B cell (primary cell): Measurements from ENCODE around the gene LRFN5. TPM values are rescaled to one million over a fixed set of nuclear protein-coding genes. Genes with fewer than 3 reads are reported as not detected.

Experiments
- ATAC-seq: fragments of 200-7000 bp; cut with Tn5 transposase; one replicate; pipeline ENCODE4 v1.10.0; 2021; ENCODE audit warnings: low read depth, mild to moderate bottlenecking, moderate number of reproducible peaks, moderate library complexity
- CTCF ChIA-PET: fragments of 350-600 bp; sonication (Branson Sonifier 250); formaldehyde crosslinking; loops from one replicate; lab custom pipeline; 2021; ENCODE audit warnings: antibody characterized with exemption, inconsistent platforms; lab: Charles Lee
- POLR2A ChIA-PET: fragments of 350-600 bp; sonication (Branson Sonifier 250); formaldehyde crosslinking; loops from one replicate; lab custom pipeline; 2021; ENCODE audit warnings: antibody characterized with exemption; lab: Charles Lee
- DNase-seq: peaks from one replicate; pipeline ENCODE4 v3.0.0; 2013
- H2AFZ ChIP-seq: 2 replicates; pipeline ENCODE4 v1.6.1; 2012; ENCODE audit warnings: mild to moderate bottlenecking, low read depth, low read length; ENCODE audit not compliant: insufficient read depth, poor library complexity, severe bottlenecking
- H3K27ac ChIP-seq, 2 donors: 1 replicate in 1 of 2; 2 replicates in 1 of 2; pipeline ENCODE4 v1.5.1; 2012 to 2013; ENCODE audit warnings: low read length in 2 of 2, mild to moderate bottlenecking in 2 of 2, moderate library complexity in 1 of 2
- H3K27me3 ChIP-seq, 4 experiments: fragments of 200-600 bp in 1 of 4; sonication (generic) in 1 of 4; replicated peaks in 1 of 4; 1 replicate in 2 of 4; 2 replicates in 2 of 4; pipeline versions ENCODE4 v1.6.1 to v1.7.0; 2013 to 2016; ENCODE audit warnings: low read length in 3 of 4, mild to moderate bottlenecking in 2 of 4, mixed read lengths in 1 of 4, moderate library complexity in 1 of 4; ENCODE audit not compliant: insufficient read depth in 4 of 4, control insufficient read depth in 3 of 4; ENCODE audit errors: control extremely low read depth in 1 of 4
- H3K36me3 ChIP-seq, 2 experiments: replicated peaks in 1 of 2; 1 replicate in 1 of 2; 2 replicates in 1 of 2; pipeline versions ENCODE4 v1.6.1 to v1.7.1; 2013; ENCODE audit warnings: low read length in 1 of 2; ENCODE audit not compliant: insufficient read depth in 2 of 2, control insufficient read depth in 1 of 2; ENCODE audit errors: control extremely low read depth in 1 of 2, extremely low read depth in 1 of 2
- H3K4me1 ChIP-seq, 2 donors: fragments of 200-600 bp in 1 of 2; sonication (generic) in 1 of 2; 1 replicate in 1 of 2; 2 replicates in 1 of 2; pipeline versions ENCODE4 v1.5.1 to v1.6.1; 2013 to 2017; ENCODE audit warnings: low read length in 2 of 2; ENCODE audit not compliant: control insufficient read depth in 2 of 2, insufficient read depth in 2 of 2
- H3K4me2 ChIP-seq: replicated peaks from 2 replicates; pipeline ENCODE3; 2012; ENCODE audit warnings: mild to moderate bottlenecking, low read depth, low read length; ENCODE audit not compliant: poor library complexity, severe bottlenecking
- H3K4me3 ChIP-seq, 5 experiments: fragments of 200-600 bp in 1 of 5; sonication (generic) in 1 of 5; 1 replicate in 3 of 5; 2 replicates in 2 of 5; pipeline versions ENCODE4 v1.5.1 to v1.7.0; 2011 to 2016; ENCODE audit warnings: low read length in 4 of 5, mild to moderate bottlenecking in 4 of 5, low read depth in 2 of 5, control low read depth in 1 of 5, moderate library complexity in 1 of 5; ENCODE audit not compliant: insufficient read depth in 1 of 5; ENCODE audit errors: control extremely low read depth in 1 of 5, extremely low read depth in 1 of 5
- H3K79me2 ChIP-seq: fragments of 200-600 bp; sonication (generic); one replicate; pipeline ENCODE4 v1.6.0; 2016; ENCODE audit warnings: low read length; ENCODE audit not compliant: control insufficient read depth, insufficient read depth
- H3K9ac ChIP-seq: fragments of 200-600 bp; sonication (generic); 2 replicates; pipeline ENCODE4 v1.6.1; 2017; ENCODE audit warnings: mild to moderate bottlenecking, low read length, moderate library complexity
- H3K9me3 ChIP-seq, 3 donors: one replicate each; pipeline versions ENCODE4 v1.6.1 to v1.7.1; 2013; ENCODE audit warnings: low read length in 2 of 3; ENCODE audit not compliant: control insufficient read depth in 2 of 3, insufficient read depth in 1 of 3; ENCODE audit errors: control extremely low read depth in 1 of 3
- H4K20me1 ChIP-seq: 2 replicates; pipeline ENCODE4 v1.6.0; 2012; ENCODE audit warnings: mild to moderate bottlenecking, low read length; ENCODE audit not compliant: insufficient read depth, control insufficient read depth, poor library complexity, severe bottlenecking
- H3K27ac Mint-ChIP-seq: one replicate; pipeline ENCODE4 v1.8.0; 2021; ENCODE audit warnings: mixed read lengths
- H3K27me3 Mint-ChIP-seq: one replicate; pipeline ENCODE4 v1.8.0; 2021; ENCODE audit warnings: mixed read lengths
- H3K4me1 Mint-ChIP-seq: one replicate; pipeline ENCODE4 v1.8.0; 2021; ENCODE audit warnings: mixed read lengths
- H3K4me3 Mint-ChIP-seq: one replicate; pipeline ENCODE4 v1.8.0; 2021; ENCODE audit warnings: mixed read lengths
- H3K9me3 Mint-ChIP-seq: one replicate; pipeline ENCODE4 v1.8.0; 2022; ENCODE audit warnings: mixed read lengths; ENCODE audit not compliant: insufficient read depth
- EZH2 ChIP-seq: IDR thresholded peaks from 2 replicates; pipeline ENCODE4 v1.6.1; 2012; ENCODE audit warnings: borderline replicate concordance, low read depth, mild to moderate bottlenecking, moderate library complexity, low read length; ENCODE audit not compliant: insufficient read depth, poor library complexity, severe bottlenecking
- WGBS: methylation state at CpG from one replicate; pipeline ENCODE4 v1.1.5; 2013; ENCODE audit warnings: missing lambda C conversion rate; ENCODE audit not compliant: insufficient coverage; 5-methylcytosine and 5-hydroxymethylcytosine counted together
- intact Hi-C: fragments of 100-400 bp; cut with micrococcal nuclease; formaldehyde crosslinking; loops from one replicate; pipeline ENCODE4 v1.10.0; 2022
- polyA plus RNA-seq: library from polyadenylated mRNA; depleted of rRNA; stranded (reverse); fragments of >200 nt; gene quantifications from 2 replicates; pipeline ENCODE4 v1.2.3, GENCODE V29; 2012
- total RNA-seq, 2 donors: library from RNA; stranded (reverse); fragments of 120-200 nt in 1 of 2; gene quantifications; 1 replicate in 1 of 2; 2 replicates in 1 of 2; pipeline versions ENCODE4 v1.2.3 to v1.2.4, GENCODE V29; 2013 to 2022
- TF ChIP-seq, protein P1 (sequence below): fragments of 200-600 bp; IDR thresholded peaks from one replicate; pipeline ENCODE4 v1.8.0; 2022; ENCODE audit warnings: antibody characterized with exemption, mild to moderate bottlenecking

Gene LRFN5
- total and polyA plus RNA-seq, 2 donors (not counting 1 experiment from before 2014, with no cell fraction given) = 0.30 TPM; not detected in 1

DNA sequence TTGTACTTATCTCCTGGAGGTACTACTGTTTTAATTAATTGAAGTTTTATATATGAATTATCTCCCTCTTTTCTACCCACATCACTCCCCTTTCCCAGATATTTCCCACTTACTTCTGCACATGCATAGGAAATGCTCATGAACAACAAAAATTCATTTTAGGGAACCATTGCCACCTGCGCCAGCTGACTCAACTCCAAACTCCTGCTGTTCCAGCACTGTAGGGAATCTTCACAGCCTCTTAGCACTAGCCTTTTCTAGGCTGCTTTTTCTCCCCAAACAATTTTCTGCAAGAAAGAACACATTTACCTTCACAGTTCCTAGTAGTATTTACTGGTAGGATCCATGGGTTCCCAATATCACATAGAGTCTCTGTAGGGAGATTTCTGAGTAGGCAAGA is 268.4 kb downstream of the LRFN5 start:
- no peaks in the 10 kb centered on the region for H3K27me3 Mint-ChIP-seq
- H3K9ac ChIP-seq = no peak overlapping the region
- WGBS = 100% methylated on average over 1 of the region's 1 CpG
- no peak for TF ChIP-seq EZH2
- TF ChIP-seq, protein P1, sequence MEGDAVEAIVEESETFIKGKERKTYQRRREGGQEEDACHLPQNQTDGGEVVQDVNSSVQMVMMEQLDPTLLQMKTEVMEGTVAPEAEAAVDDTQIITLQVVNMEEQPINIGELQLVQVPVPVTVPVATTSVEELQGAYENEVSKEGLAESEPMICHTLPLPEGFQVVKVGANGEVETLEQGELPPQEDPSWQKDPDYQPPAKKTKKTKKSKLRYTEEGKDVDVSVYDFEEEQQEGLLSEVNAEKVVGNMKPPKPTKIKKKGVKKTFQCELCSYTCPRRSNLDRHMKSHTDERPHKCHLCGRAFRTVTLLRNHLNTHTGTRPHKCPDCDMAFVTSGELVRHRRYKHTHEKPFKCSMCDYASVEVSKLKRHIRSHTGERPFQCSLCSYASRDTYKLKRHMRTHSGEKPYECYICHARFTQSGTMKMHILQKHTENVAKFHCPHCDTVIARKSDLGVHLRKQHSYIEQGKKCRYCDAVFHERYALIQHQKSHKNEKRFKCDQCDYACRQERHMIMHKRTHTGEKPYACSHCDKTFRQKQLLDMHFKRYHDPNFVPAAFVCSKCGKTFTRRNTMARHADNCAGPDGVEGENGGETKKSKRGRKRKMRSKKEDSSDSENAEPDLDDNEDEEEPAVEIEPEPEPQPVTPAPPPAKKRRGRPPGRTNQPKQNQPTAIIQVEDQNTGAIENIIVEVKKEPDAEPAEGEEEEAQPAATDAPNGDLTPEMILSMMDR = no peak
- no peaks in the 10 kb centered on the region for H3K4me1 ChIP-seq
- no peaks in the 10 kb centered on the region for H3K9me3 Mint-ChIP-seq
- ChIA-PET CTCF (no interaction called here), POLR2A (no interaction called here)
- H3K27me3 ChIP-seq = no peaks in the 10 kb centered on the region
- H3K27ac Mint-ChIP-seq = no peak overlapping the region
- H3K4me2 ChIP-seq = no peak overlapping the region
- ATAC-seq = no peak
- intact Hi-C loops = no loop called here
- H3K4me3 Mint-ChIP-seq = no peak overlapping the region
- H4K20me1 ChIP-seq = no peaks in the 10 kb centered on the region
- no peak overlapping the region for H3K4me3 ChIP-seq
- H2AFZ ChIP-seq = no peak overlapping the region
- H3K4me1 Mint-ChIP-seq = no peaks in the 10 kb centered on the region
- H3K9me3 ChIP-seq = no peaks in the 10 kb centered on the region
- no peaks in the 10 kb centered on the region for H3K79me2 ChIP-seq
- H3K27ac ChIP-seq = no peak overlapping the region
- no peaks in the 10 kb centered on the region for H3K36me3 ChIP-seq
- no peak for DNase-seq

DNA sequence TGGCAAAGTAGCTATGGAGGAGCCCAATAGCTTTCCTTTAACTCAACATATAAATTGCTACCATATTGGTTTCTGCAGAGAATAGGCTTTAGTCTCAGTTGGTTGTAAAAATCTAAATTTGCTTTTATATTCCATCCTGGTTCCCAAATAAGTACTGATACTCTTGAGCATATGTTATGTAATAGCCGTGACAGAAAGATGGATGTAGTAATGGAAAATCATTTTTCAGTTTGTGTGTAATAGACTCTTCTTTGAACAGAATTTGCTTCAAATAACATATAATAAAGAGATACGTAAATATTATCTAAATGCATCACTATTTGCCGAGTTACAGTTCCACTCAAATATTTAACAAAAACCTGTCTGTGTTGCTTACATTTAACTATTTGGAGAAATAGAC is 271.6 kb downstream of the LRFN5 start:
- POLR2A ChIA-PET = no interaction called here
- H3K4me1 ChIP-seq = no peaks in the 10 kb centered on the region
- WGBS = no CpG with 5 or more reads among the region's 3 CpGs
- no peak for TF ChIP-seq EZH2
- TF ChIP-seq, protein P1 = no peak
- H3K36me3 ChIP-seq = no peaks in the 10 kb centered on the region
- intact Hi-C loops = no loop called here
- no peaks in the 10 kb centered on the region for H3K4me1 Mint-ChIP-seq
- no peak overlapping the region for H2AFZ ChIP-seq
- no peak overlapping the region for H3K9ac ChIP-seq
- H3K4me3 Mint-ChIP-seq = no peak overlapping the region
- ATAC-seq = no peak
- no peaks in the 10 kb centered on the region for H3K9me3 ChIP-seq
- no peak overlapping the region for H3K27ac ChIP-seq
- CTCF ChIA-PET = interaction anchor here (0.5 kb wide), 1 partner anchor 46 kb away, joined by 3 read pairs; no protein-coding TSS in a partner anchor
- H3K27me3 Mint-ChIP-seq = no peaks in the 10 kb centered on the region
- H3K4me3 ChIP-seq = no peak overlapping the region
- H3K9me3 Mint-ChIP-seq = no peaks in the 10 kb centered on the region
- no peak overlapping the region for H3K4me2 ChIP-seq
- no peak overlapping the region for H3K27ac Mint-ChIP-seq
- H3K27me3 ChIP-seq = no peaks in the 10 kb centered on the region
- no peaks in the 10 kb centered on the region for H4K20me1 ChIP-seq
- DNase-seq = no peak
- no peaks in the 10 kb centered on the region for H3K79me2 ChIP-seq
